GM12864 (cell line): ENCODE measurements around the gene ADAM33.

Source experiments
- DNase-seq: peaks from one replicate; pipeline ENCODE4 v3.0.0-alpha.2; 2011; ENCODE audit warnings: low read depth
- H3K4me3 ChIP-seq: 2 replicates; pipeline ENCODE4 v1.5.1; 2011; ENCODE audit warnings: mild to moderate bottlenecking, low read depth, low read length, control low read depth
- TF ChIP-seq, protein P1 (sequence below): IDR thresholded peaks from 2 replicates; pipeline ENCODE4 v1.5.1; 2011; ENCODE audit warnings: low read depth, mild to moderate bottlenecking, moderate library complexity, low read length, control low read depth, inconsistent platforms; ENCODE audit errors: missing control alignments

The ADAM33 gene

DNA sequence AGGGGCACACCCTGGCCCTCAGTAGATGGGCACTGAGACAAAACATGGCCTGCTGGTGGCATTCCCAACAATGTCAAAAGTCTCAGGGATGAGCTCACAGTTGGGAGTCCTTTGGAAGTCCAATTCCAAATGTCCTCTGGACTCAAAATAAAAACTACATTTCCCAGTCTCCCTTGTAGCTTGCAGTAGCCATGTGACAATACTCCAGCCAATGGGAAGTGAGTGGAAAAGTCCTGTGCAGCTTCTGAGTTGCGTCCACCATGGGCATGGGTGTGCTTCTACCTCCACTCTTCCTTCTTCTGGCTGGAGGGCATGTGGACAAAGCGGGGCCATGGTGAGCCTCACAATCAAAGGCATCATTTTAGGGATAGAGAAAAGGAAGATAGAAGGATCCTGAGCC, 5.8 kb upstream of the ADAM33 start:
- TF ChIP-seq, protein P1, sequence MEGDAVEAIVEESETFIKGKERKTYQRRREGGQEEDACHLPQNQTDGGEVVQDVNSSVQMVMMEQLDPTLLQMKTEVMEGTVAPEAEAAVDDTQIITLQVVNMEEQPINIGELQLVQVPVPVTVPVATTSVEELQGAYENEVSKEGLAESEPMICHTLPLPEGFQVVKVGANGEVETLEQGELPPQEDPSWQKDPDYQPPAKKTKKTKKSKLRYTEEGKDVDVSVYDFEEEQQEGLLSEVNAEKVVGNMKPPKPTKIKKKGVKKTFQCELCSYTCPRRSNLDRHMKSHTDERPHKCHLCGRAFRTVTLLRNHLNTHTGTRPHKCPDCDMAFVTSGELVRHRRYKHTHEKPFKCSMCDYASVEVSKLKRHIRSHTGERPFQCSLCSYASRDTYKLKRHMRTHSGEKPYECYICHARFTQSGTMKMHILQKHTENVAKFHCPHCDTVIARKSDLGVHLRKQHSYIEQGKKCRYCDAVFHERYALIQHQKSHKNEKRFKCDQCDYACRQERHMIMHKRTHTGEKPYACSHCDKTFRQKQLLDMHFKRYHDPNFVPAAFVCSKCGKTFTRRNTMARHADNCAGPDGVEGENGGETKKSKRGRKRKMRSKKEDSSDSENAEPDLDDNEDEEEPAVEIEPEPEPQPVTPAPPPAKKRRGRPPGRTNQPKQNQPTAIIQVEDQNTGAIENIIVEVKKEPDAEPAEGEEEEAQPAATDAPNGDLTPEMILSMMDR, result no peak

DNA sequence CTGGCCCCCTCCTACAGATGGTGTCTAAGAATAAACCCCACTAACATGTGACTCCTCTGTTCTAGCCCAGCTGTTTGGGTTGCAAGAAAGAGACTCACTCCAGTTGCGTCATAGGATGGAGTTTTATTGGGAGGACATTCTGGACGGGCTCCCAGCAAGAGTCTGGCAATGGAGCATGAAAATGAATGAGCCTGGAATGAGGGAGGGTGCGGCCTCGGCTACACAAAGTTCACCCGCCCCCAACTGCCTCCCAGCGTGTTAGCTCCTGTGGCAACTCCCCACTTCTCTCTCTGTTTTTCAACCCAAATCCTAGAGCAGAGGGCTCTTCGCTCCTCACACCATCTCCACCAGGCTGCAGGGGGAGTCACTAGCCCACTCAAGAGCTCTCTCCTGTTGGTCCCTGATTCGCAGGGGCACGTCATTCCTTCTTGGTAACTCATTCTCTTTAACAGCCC, 5.1 kb upstream of the ADAM33 start:
- TF ChIP-seq, protein P1, result no peak
- no peak for DNase-seq
- no peak overlapping the region for H3K4me3 ChIP-seq

More for the DNA sequence above, 5.8 kb upstream of the ADAM33 start:
- DNase-seq, result no peak
- no peak overlapping the region for H3K4me3 ChIP-seq

DNA sequence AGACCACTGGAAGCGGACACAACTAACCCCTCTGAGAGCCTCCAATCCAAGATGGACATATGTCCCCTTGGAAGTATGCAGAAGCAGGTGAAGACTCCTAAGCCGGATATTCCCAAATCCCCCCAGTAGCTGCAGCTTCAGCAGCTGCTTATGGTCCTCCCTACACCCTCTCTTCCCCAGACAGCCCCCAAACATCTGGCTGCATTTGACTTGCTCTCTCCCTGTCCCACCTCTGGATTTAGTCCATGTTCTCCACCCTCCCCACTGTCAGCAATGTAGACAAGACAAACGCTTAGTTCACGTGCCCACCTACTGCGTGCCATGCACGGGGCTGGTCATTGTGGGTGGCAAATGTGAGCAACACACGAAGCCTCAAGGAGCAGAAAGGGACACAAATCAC, 4.6 kb upstream of the ADAM33 start:
- no peak for DNase-seq
- TF ChIP-seq, protein P1, result no peak
- H3K4me3 ChIP-seq, result no peak overlapping the region

DNA sequence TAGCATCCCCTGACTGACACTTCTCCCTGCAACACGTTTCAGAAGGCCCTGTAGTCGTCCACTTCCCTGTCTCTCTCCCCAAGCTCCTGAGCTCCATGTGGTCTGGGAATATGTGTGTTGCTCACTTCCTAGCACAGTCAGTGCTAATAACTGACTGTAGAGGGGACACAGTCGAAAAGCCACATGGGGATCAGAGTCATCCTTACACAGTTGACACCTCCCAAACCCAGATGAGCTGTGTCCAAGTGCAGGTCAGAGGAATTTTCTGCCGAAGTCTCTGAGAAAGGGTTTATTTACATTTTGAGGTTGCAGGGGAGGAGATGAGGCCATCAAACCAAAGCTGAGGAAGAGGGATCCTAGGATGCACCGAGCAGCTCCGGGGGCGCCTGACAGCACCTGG, 3.5 kb upstream of the ADAM33 start:
- TF ChIP-seq, protein P1, result no peak
- H3K4me3 ChIP-seq, result no peak overlapping the region
- DNase-seq, result no peak

DNA sequence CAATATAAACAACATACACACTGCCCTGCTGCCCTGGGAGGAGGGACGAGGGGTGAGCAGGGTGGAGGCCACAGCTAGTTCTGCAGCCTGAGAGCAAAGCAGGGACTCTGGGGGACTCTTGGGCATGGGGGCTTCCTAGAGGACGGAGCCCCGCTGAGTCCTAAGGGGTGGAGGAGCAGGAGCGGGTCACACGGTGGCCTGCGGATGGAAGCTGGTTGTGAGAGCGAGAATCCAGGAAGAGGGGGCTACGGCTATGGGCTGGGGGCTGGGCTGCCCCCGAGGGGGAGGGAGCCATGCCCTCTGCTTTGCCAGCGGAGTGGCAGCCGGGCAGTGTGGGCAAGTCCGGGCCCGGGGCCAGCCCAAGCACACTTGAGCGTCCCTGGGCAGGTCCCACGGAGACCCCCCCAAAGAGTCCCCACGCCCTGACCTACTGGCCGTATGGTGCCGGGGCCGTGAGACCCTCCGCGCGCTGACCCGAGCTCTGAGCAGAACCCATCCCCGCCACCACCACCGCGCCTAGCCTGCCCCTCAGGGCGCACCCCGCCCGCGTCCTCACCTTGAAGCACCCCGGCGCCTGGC, 369 bp downstream of the ADAM33 start:
- DNase-seq, result no peak
- TF ChIP-seq, protein P1, result no peak
- H3K4me3 ChIP-seq, result no peak overlapping the region

DNA sequence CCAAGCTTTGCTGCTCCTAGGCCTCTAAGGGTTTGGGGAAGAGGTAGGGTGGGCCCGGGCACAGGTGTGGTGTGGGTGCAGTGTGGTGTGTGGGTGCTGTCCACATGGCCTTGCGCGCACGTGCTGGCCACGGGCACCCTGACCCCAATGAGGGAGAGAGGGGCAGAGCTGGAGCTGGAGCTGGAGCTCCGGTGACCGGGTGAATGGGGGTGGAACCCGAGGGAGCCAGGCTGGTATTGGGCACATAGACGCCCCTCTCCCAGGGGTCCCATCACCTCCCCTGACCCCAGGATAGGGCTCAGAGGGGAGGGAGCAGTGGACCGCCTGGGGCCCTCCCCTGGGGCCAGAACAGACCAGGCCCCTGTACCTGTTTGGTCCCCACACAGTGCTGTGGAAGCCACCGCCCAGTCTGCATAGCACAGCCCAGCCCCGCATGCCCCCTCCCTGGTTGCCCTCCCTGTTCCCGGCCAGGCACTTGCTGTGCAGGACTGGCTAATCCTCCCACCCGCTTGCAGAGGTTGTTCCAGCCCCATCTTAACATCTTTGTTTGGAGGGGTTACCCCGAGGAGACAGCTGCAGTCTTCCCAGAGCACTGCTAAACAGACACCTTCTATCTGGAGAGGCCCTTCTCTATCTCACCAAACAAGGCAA, 984 bp downstream of the ADAM33 start:
- TF ChIP-seq, protein P1, result no peak
- no peak overlapping the region for H3K4me3 ChIP-seq
- DNase-seq, result no peak
